ENCODE data around the gene MATR3. TPM values are rescaled to one million over a fixed set of nuclear protein-coding genes. Genes with fewer than 3 reads are reported as not detected.
A peak's percentile ranks its signal among the peaks of the same experiment; 100 is the strongest.
"Not testable (repeated sequence)": the region's sequence is repeated elsewhere in the genome, so short reads cannot be mapped to it uniquely, and the experiment has no call there.

Gene MATR3
- polyA plus RNA-seq, 3 donors: 61.8 to 174 (median 137) TPM

- Mint-ChIP-seq H3K36me3 (no peaks in the 10 kb centered on the region), H3K4me1 (peaks cover 30% of the 10 kb centered on the region), H3K27me3 (ENCODE audit: low read depth in 3 of 3) (peaks cover 0 to 5% (median 0%) of the 10 kb centered on the region in 3 donors), H3K27ac (peak overlapping the region in 1 of 7 donors; percentile 18), H3K9me3 (peaks cover 0 to 3% (median 0%) of the 10 kb centered on the region in 7 donors), H3K4me3 (peak overlapping the region in 1 of 2 donors; percentile 44)
- H3K4me2 ChIP-seq (replicated peaks; ENCODE audit: extremely low read depth, low read length, poor library complexity, severe bottlenecking): no peak overlapping the region
- H3K4me1 ChIP-seq (ENCODE audit: control insufficient read depth in 1 of 2, insufficient read depth in 2 of 2, low read length in 2 of 2): peaks cover 22% of the 10 kb centered on the region in 2 donors
- no peak overlapping the region for H3K4me3 ChIP-seq (replicated peaks in 1 of 3; ENCODE audit: low read depth in 2 of 3, low read length in 3 of 3)
- H3K36me3 ChIP-seq (replicated peaks in 1 of 2; ENCODE audit: control insufficient read depth in 1 of 2, insufficient read depth in 2 of 2, low read length in 2 of 2): no peaks in the 10 kb centered on the region
- H4K20me1 ChIP-seq (ENCODE audit: insufficient read depth, low read length): no peaks in the 10 kb centered on the region
- 67% methylated on average over 3 of the region's 5 CpGs for WGBS (ENCODE audit: insufficient coverage)
- no peak overlapping the region for H3K27ac ChIP-seq (ENCODE audit: low read depth in 1 of 2, low read length in 2 of 2)
- H3K79me2 ChIP-seq (ENCODE audit: insufficient read depth, low read length): no peaks in the 10 kb centered on the region
- H3K9me3 ChIP-seq (replicated peaks in 1 of 2; ENCODE audit: control insufficient read depth in 1 of 2, insufficient read depth in 1 of 2, low read length in 2 of 2): no peaks in the 10 kb centered on the region
- DNase-seq: no peak
- H3K9ac ChIP-seq (ENCODE audit: insufficient read depth, low read length, poor library complexity, severe bottlenecking): no peak overlapping the region
- intact Hi-C loops (cut with micrococcal nuclease): loop anchor here (10.0 kb wide), 2 partner anchors 634 to 694 kb away; partner anchors contain the start of gene HSPA9 (in 1 of the 2)
- no peak overlapping the region for H2AFZ ChIP-seq (ENCODE audit: insufficient read depth, low read depth, low read length, poor library complexity, severe bottlenecking)
- TF ChIP-seq CTCF (IDR thresholded peaks at IDR 0.05): no peak
- no peaks in the 10 kb centered on the region for H3K27me3 ChIP-seq (ENCODE audit: control insufficient read depth in 2 of 2, insufficient read depth in 2 of 2, low read length in 2 of 2)
Measured at GRCh38 chr5:139268364-139269202, 25.0 kb upstream of the MATR3 start.

GRCh38 chr5:139270718-139271117 lies 22.8 kb upstream of the MATR3 start:
- not testable (repeated sequence) for H4K20me1 ChIP-seq (ENCODE audit: insufficient read depth, low read length); H3K9me3 ChIP-seq (replicated peaks in 1 of 2; ENCODE audit: control insufficient read depth in 1 of 2, insufficient read depth in 1 of 2, low read length in 2 of 2); H3K27me3 ChIP-seq (ENCODE audit: control insufficient read depth in 2 of 2, insufficient read depth in 2 of 2, low read length in 2 of 2); H3K4me2 ChIP-seq (replicated peaks; ENCODE audit: extremely low read depth, low read length, poor library complexity, severe bottlenecking); H3K27ac Mint-ChIP-seq; H3K36me3 ChIP-seq (replicated peaks in 1 of 2; ENCODE audit: control insufficient read depth in 1 of 2, insufficient read depth in 2 of 2, low read length in 2 of 2); H3K27me3 Mint-ChIP-seq (ENCODE audit: low read depth in 3 of 3); H3K36me3 Mint-ChIP-seq; H3K4me3 Mint-ChIP-seq; H3K27ac ChIP-seq (ENCODE audit: low read depth in 1 of 2, low read length in 2 of 2); H2AFZ ChIP-seq (ENCODE audit: insufficient read depth, low read depth, low read length, poor library complexity, severe bottlenecking); H3K9ac ChIP-seq (ENCODE audit: insufficient read depth, low read length, poor library complexity, severe bottlenecking); H3K9me3 Mint-ChIP-seq; DNase-seq; H3K4me3 ChIP-seq (replicated peaks in 1 of 3; ENCODE audit: low read depth in 2 of 3, low read length in 3 of 3)
- Histone ChIP-seq H3K79me2 (ENCODE audit: insufficient read depth, low read length) (peaks cover 12% of the 10 kb centered on the region), H3K4me1 (ENCODE audit: control insufficient read depth in 1 of 2, insufficient read depth in 2 of 2, low read length in 2 of 2) (peaks cover 35 to 38% of the 10 kb centered on the region in 2 donors)
- intact Hi-C loops (cut with micrococcal nuclease): loop anchor here in 1 of 2 donors (5.0 kb wide), 1 partner anchor 68 kb away; no protein-coding TSS in a partner anchor
- no CpG with 5 or more reads among the region's 2 CpGs for WGBS (ENCODE audit: insufficient coverage)
- H3K4me1 Mint-ChIP-seq: peaks cover 45% of the 10 kb centered on the region

Data from CD14-positive monocyte (primary cell).